Activated CD8-positive, alpha-beta memory T cell treated with anti-CD3 and anti-CD28 coated beads, Interleukin-2, amount 50 U/mL, for 4 hours (primary cell): ENCODE measurements around the gene MCCC1.
"Not testable (repeated sequence)": the region's sequence is repeated elsewhere in the genome, so short reads cannot be mapped to it uniquely, and the experiment has no call there.

Experiments used
- DNase-seq: peaks from one replicate; pipeline ENCODE4 v3.0.0-alpha.2; 2020

Gene MCCC1

GRCh38 chr3:183099026-183099837 lies at the start of gene MCCC1:
MCCC1 (minus strand) TSS chr3:183099496; CDS start chr3:183099440, 56 bp downstream.
- DNase-seq = peak; percentile 97

- DNase-seq = no peak
Observed at GRCh38 chr3:183148056-183148455, 48.8 kb upstream of the MCCC1 start.

DNA sequence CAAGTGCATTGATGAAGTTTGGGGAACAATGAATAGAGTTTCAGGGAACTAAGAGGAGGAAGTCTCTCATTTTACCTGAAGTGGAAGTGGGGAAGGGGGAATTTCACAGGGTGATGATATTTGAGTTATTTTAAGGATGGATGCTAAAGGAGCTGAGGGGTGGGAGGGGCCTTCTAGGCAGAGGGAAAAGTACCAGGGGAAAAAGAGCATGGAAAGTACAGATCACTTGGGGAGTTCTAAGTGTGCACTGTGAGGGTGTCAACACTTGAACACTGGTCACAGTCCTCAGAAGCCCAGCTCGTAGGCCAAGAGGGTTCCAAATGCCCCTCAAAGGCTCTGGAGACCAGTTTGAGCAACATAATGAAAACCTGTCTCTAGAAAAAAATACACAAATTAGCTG lies 45.1 kb upstream of the MCCC1 start:
- no peak for DNase-seq

DNA sequence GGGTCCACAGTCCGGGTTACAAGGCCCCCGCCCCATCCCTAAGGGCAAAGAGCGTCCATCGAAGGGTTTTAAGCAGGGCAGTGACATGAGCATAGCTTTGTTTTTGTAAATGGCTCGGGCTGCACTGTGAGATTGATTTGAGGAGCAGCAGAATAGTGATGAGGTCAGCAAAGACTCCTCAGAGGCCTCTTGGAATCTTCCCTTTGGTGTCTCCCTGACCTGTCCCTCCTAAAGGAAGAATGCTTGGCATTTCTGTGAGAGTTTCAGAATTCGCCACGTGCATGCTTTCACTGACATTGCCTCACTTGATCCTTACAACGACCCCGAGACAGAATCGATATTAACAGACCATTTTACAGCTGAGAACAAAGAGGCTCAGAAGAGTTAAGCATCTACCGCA lies 42.9 kb upstream of the MCCC1 start:
- DNase-seq = no peak

DNA sequence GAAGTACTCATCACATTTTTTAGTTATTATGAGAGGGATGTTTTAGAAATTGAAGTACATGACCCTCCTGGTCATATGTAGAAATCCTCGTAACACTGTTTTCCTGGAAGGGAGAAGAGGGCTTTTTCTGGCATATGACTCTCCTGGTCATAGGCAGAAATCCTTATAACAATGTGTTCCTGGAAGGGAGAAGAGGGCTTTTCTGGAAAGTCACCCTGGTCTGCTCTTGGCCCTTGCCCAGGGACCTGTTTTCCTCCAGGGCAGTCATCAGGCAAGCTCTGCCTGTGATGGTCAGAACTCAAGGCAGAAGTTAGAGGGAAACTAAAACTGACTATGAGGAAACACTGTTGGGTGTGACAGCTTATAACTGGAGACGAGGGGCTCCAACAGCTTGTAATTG lies 35.5 kb upstream of the MCCC1 start:
- DNase-seq = no peak

- DNase-seq = no peak
Observed at GRCh38 chr3:183132409-183132808, 33.1 kb upstream of the MCCC1 start.

DNA sequence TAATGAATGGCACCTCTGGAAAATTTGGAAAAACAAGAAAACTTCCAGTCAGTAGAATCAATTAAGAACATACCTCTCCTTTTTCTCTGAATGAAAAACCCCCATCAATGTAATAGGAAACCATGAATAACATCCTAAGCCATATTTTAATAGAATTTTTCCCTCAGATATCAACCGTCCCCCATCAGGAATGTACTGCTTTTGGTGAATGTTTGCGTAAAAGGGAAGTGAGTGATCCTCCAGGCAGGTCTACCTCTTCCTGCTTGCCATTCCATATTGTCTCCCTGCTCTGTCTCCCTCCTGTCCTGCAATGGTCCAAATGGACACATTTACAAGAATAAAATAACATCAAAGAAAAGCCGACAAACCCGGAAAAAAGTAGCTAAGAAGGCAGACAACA lies 32.4 kb upstream of the MCCC1 start:
- DNase-seq = no peak

GRCh38 chr3:183131186-183131725 lies 32.0 kb upstream of the MCCC1 start:
- DNase-seq = no peak

DNA sequence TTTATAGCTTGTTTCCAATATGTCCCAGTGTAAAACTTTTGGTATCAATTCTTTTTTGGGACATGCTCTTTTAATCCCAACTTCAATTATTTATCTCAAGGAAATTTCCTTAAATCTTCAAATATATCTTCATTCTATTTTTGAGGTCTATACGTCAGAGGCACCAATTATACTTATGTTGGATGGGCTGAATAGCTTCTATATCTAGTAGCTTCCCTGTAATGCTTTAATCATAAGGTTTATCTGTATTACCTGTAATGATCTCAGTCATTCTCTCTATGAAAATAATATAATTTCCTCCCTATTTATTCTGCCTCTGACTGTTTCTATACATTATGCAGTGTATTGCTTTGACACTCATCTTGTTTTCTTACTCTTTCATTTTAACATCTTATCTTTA lies 29.9 kb upstream of the MCCC1 start:
- no peak for DNase-seq

- DNase-seq = no peak
Observed at GRCh38 chr3:183128709-183129108, 29.4 kb upstream of the MCCC1 start.

- no peak for DNase-seq
Observed at GRCh38 chr3:183123891-183124290, 24.6 kb upstream of the MCCC1 start.

DNA sequence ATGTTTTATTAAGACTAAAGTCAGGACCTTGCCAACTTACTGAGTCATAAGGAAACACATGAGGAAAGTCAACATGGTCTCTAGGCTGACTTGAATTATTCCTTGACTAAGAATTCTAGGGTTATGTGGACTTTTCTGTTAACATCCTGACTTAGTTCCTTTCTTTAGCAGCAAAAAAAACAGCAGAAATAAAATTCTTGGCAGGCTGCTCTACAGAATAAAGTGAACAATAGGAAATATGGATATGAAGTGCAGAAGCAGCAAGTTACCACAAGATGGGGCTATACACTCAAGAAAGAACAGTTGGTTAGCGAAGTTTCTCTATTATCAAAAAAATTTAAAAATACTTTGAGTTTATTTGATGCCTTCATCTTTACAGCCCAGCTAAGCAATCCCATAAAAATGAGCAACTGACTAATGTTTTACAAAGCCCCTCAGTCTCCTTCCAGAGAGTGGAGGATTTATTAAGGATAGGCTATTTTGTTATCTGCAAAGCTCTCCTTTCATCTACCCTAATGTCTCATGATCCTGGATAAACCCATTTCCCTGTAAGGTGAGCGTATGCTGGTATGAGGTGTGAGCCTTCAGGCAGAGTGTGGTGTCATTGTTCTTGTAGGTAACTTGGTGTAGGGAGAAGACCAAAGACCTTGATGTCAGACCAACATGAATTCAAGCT lies 23.1 kb upstream of the MCCC1 start:
- DNase-seq = no peak

DNA sequence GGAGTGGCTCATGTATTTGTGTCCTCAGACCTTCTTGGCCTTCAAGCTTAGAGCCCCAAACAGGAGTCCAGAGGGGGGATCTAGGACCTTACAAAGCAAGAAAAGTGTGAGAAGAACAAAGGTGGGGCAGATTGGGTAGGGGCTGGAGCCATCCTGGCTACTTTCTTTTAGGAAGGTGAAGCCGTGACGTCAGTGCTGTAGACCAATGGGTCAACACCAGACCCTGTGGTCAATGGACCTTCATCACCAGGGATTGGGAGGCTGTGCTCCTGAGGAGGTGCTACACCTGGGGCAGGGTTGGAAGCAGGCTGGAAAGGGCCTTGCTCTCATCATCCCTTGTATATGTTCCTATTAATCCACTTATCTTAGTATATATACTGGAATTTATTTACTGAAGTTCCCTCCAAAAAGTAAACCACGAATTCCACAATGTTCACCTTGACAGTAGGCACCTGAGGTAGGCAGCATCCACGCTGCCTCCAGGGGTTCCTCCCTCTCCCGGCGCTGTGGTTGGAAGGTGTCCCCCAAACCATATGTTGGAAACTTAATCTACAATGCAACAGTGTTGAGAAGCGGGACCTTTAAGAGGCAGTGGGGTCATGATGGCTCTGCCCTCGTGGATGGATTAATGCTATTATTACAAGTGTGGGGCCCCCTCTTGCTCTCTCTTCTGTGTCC lies 21.4 kb upstream of the MCCC1 start:
- no peak for DNase-seq

DNA sequence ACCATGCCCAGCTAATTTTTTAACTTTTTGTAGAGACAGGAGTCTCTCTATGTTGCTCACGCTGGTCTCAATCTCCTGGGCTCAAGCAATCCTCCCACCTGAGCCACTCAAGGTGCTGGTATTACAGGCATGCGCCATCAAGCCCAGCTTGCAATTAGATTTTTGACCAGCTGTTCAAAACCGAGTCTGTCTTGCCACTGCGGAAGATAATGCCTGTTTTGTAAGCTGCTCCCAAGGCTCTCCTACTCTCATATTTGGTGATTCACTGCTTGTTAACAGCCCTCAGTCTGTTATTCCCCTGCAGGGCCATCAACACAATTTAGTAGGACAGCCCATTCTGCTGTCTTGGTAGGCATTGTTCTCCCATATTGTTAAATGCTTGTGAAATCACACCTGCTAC lies 17.8 kb upstream of the MCCC1 start:
- DNase-seq = no peak

DNA sequence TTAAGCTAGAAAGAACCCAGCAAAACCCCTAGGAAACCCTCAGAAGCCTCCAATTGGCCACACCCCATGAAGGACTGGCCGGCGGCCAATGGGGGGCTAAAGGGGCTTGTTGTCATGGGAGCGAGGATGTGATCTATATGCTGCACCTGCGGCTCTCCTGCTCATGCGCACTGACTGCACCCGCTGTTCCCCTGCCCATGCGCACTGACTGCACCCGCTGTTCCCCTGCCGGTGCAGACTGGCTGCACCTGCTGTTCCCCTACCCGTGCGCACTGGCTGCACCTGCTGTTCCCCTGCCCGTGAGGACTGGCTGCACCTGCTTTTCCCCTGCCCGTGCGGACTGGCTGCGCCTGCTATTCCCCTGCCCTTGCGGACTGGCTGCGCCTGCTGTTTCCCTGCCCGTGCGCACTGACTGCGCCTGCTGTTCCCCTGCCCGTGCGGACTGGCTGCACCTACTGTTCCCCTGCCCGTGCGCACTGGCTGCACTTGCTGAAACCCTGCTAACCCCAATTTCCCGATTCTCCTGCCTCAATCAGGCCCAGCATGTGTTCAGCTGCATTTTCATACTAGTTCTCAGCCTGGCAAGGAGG lies 16.8 kb upstream of the MCCC1 start:
- DNase-seq = peak; percentile 52

- DNase-seq = no peak
Observed at GRCh38 chr3:183114384-183115178, 15.3 kb upstream of the MCCC1 start.

- DNase-seq = not testable (repeated sequence)
Observed at GRCh38 chr3:183109847-183110246, 10.6 kb upstream of the MCCC1 start.

DNA sequence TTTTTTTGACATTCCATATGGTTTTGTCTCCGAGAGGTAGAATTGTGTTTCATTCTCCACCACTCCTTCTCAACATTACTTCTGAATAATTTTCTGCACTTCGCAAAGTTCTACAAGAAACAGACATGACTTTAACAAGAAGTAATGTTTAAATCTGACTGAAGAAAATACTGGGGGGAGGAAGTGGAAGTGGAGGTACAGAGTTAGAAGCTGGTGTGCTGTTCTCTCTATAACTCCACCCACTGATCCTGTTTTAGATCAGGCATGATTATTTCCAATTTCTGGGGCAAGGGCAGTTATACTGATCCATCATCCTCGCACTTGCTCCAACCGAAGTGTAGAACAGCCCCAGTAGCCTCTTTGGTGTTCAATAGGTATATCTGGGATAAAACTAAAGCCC lies 9.2 kb upstream of the MCCC1 start:
- DNase-seq = no peak

DNA sequence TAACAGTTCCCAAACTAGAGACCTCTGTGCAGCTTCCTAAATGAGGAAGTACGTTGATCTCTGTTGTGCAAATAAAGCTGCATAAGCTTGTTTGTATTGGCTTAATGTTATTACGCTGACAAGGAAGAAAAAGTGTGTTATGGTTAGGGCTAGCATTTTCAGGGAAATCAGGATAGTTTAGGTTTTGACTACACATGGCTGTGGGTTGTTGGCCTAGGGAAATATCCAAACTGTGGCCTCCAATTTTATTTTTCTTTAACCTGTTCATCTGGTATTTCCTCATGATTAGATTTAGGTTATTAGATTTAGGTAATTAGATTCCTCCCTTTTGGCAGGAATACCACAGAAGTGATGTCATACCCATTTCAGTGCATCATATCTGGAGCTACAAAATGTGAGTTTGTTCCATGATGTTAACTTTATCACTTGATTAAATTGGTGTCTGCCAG lies 8.7 kb upstream of the MCCC1 start:
- no peak for DNase-seq

DNA sequence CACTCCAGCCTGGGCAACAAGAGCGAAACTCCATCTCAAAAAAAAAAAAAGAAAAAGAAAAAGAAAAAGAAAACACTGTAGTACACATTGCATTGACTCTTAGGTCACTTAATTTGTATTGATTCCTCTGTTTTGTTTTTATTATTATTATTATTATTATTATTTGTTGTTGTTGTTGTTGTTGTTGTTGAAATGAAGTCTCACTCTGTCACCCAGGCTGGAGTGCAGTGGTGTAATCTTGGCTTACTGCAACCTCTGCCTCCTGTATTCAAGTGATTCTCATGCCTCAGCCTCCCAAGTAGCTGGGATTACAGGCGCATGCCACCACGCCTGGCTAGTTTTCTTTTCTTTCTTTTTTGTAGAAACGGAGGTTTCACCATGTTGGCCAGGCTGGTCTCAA lies 8.1 kb upstream of the MCCC1 start:
- not testable (repeated sequence) for DNase-seq

- no peak for DNase-seq
Observed at GRCh38 chr3:183106635-183107034, 7.3 kb upstream of the MCCC1 start.

DNA sequence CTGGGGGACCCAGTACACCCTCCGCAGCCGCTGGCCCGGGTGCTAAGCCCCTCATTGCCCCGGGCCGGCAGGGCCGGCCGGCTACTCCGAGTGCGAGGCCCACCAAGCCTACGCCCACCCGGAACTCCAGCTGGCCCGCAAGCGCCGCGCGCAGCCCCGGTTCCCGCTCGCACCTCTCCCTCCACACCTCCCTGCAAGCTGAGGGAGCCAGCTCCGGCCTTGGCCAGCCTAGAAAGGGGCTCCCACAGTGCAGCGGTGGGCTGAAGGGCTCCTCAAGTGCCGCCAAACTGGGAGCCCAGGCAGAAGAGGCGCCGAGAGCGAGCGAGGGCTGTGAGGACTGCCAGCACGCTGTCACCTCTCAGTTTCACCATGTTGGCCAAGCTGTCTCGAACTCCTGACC lies 4.7 kb upstream of the MCCC1 start:
- DNase-seq = not testable (repeated sequence)
